Measurements from ENCODE around the gene KHSRP. TPM values are rescaled to one million over a fixed set of nuclear protein-coding genes. Genes with fewer than 3 reads are reported as not detected.

KHSRP gene
- total RNA-seq, 1 donor from 2014 or later = 103 TPM

DNA sequence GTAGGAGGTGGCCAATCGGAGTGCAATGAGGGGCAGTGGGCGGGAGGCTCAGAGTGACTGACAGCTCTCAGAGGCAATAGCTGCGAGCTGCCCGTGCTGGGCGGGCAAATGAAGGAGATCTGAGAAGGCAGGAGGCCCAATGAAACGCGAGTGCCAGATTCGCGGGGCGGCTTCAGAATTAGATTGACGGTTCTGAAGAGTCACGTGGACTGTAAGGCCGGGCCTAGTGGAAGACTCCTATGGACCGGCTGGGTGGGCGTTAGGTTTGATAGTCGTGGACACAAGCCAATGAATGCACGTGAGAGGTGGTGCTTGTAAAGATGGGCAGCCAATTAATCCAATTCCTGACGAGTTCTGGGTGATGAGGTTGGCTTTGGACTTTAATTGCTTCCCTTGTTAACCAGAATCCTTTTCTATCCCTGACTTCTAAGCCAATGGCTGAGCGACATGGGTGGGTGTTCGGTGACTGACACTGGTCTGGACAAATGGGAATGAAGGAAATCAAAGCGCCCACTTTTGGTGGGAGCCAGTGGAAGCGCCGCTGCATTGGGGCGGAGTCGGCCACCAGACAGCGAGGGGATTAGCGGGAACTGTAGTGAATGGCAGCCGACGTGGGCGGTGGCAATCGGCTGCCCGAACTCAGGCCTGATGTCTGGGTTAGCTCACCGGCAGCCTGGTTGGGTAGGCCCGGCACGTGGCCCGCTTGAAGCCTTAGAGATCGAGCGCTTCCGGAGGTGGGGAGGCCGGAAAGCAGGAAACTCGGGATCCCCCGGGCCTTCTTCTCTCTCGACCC is 524 bp upstream of the KHSRP start:
- ATAC-seq = peak; percentile 94
- peak; percentile 99 for DNase-seq
- intact Hi-C loops (cut with micrococcal nuclease) = no loop called here

- DNase-seq (no peak), ATAC-seq (no peak)
- intact Hi-C loops (cut with micrococcal nuclease) = no loop called here
These were observed 964 bp downstream of the KHSRP start for GRCh38 chr19:6423499-6424194.

GRCh38 chr19:6421075-6422014 is 3.3 kb downstream of the KHSRP start:
- intact Hi-C loops (cut with micrococcal nuclease) = no loop called here
- DNase-seq (no peak), ATAC-seq (no peak)

GRCh38 chr19:6418562-6418932 is 6.1 kb downstream of the KHSRP start:
- DNase-seq (no peak), ATAC-seq (no peak)
- intact Hi-C loops (cut with micrococcal nuclease) = no loop called here

GRCh38 chr19:6417713-6418561 is 6.7 kb downstream of the KHSRP start:
- no peak for DNase-seq
- intact Hi-C loops (cut with micrococcal nuclease) = no loop called here
- peak; percentile 53 for ATAC-seq

GRCh38 chr19:6416658-6417405 is 7.8 kb downstream of the KHSRP start:
- DNase-seq = no peak
- intact Hi-C loops (cut with micrococcal nuclease) = no loop called here
- no peak for ATAC-seq

GRCh38 chr19:6415591-6416190 is 8.9 kb downstream of the KHSRP start:
- no peak for ATAC-seq
- no peak for DNase-seq
- intact Hi-C loops (cut with micrococcal nuclease) = no loop called here

- DNase-seq (no peak), ATAC-seq (no peak)
- intact Hi-C loops (cut with micrococcal nuclease) = no loop called here
These were observed 9.6 kb downstream of the KHSRP start for GRCh38 chr19:6414793-6415590.

DNA sequence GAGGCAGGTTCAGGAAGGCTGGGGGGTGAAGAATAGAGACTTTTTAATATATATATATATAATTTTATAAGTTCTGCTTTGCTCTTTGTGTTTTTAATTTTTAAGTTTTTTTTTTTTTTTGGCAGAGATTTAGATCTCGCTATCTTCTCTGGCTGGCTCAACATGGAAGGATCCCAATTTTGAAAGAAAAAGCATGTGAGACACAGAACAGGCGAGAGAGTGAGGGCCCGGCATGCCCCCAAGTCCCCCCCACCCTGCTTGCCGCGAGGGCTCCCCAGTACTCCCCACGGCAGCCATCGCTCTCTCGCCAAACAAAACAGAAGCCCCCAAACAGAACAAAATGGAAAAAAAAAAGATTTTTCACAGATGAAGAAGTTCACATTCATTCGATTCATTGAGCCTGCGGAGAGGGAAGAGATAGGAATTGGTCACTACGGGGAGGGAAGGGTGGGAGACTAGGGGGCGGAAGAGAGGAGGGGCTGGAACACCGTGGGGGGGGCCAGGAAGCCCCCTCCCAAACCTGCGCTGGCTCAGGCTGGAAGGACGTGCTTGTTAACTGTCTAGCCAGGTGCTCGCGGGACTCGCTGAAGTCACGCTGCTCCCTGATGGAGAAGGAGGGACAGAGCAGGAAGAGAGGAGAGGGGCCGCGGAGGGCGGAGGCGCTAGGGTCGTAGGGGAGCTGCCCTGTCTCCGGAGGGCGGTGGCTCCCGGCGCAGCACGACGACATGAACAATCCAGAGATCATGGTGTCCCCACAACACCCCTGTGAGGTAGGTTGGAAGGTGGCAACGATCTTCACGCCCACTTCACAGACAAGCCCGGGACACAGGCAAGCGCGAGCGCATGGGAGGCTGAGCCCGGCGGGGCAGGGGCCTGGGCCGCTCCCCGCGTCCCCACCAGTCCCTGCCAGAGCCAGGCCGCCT is 10.6 kb downstream of the KHSRP start:
- no peak for DNase-seq
- intact Hi-C loops (cut with micrococcal nuclease) = no loop called here
- ATAC-seq = no peak

GRCh38 chr19:6413291-6413690 is 11.3 kb downstream of the KHSRP start:
- intact Hi-C loops (cut with micrococcal nuclease) = no loop called here
- DNase-seq (no peak), ATAC-seq (no peak)

GRCh38 chr19:6412447-6413091 is 12.0 kb downstream of the KHSRP start:
- ATAC-seq (peak; percentile 47), DNase-seq (peak; percentile 48)
- intact Hi-C loops (cut with micrococcal nuclease) = no loop called here

GRCh38 chr19:6412061-6412446 is 12.6 kb downstream of the KHSRP start:
- ATAC-seq = peak; percentile 10
- intact Hi-C loops (cut with micrococcal nuclease) = no loop called here

DNA sequence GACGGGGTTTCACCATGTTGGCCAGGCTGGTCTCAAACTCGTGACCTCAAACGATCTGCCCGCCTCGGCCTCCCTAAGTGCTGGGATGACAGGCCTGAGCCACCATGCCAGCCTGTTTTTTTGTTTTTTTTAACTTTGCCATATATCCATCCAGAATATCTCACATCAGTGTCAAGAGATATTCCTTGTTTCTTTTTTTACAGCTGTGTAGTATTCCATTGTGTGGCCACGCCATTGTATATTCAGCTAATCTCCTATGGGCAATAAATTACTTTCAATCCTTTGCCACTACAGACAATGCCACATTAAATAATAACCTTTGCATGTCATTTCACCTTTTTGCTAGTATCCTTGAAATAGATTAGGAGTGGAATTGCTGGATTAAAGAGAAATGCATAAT is 15.3 kb downstream of the KHSRP start:
- ATAC-seq (no peak), DNase-seq (no peak)
- intact Hi-C loops (cut with micrococcal nuclease) = no loop called here

More at GRCh38 chr19:6412061-6412446, 12.6 kb downstream of the KHSRP start:
- no peak for DNase-seq

GRCh38 chr19:6406401-6406800 is 18.2 kb downstream of the KHSRP start:
- intact Hi-C loops (cut with micrococcal nuclease) = no loop called here
- ATAC-seq = no peak
- no peak for DNase-seq

- ATAC-seq = peak; percentile 26
- peak; percentile 59 for DNase-seq
- intact Hi-C loops (cut with micrococcal nuclease) = no loop called here
These were observed 21.6 kb downstream of the KHSRP start for GRCh38 chr19:6402837-6403608.
